ENCODE results near the gene BTF3. TPM values are rescaled to one million over a fixed set of nuclear protein-coding genes. Genes with fewer than 3 reads are reported as not detected.
"Not testable (repeated sequence)": the region's sequence is repeated elsewhere in the genome, so short reads cannot be mapped to it uniquely, and the experiment has no call there.

BTF3 gene
- total RNA-seq, 1 donor from 2014 or later: 458 TPM

DNA sequence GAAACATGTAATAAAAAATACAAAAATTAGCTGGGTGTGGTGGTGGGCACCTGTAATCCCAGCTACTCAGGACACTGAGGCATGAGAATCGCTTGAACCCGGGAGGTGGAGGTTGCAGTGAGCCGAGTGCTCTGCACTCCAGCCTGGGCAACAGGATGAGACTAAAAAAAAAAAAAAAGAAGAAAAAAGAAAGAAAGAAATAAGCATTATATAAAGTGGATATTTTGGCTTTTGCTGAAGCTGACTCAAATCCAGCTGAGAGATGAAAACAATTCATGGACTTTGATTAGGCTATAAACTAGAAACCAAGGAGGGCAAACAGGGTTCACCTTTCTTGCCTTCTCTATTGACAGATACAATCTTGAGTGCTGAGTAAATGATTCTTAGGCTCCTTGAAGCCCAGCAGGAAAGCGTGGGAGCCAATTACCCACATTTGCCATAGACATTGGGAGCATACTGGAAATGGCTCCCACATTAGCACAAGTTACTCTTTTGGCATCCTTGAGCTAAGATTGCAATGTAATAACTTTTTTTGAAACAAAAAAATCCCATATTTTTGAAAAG is 2.4 kb upstream of the BTF3 start:
- no peak overlapping the region for H3K9ac ChIP-seq (ENCODE audit: low read depth in 1 of 3, low read length in 3 of 3)
- peaks cover 0 to 4% (median 0%) of the 10 kb centered on the region in 3 donors for H3K27me3 ChIP-seq (ENCODE audit: control insufficient read depth in 3 of 3, insufficient read depth in 3 of 3, low read length in 3 of 3)
- H3K4me3 ChIP-seq (ENCODE audit: low read length in 3 of 3): no peak overlapping the region
- H3K36me3 ChIP-seq (ENCODE audit: control insufficient read depth in 3 of 3, insufficient read depth in 3 of 3, low read length in 3 of 3): peaks cover 0 to 2% (median under 1%) of the 10 kb centered on the region in 3 donors
- H3K9me3 ChIP-seq (ENCODE audit: control insufficient read depth in 3 of 3, low read length in 3 of 3): no peaks in the 10 kb centered on the region
- peaks cover 9 to 18% (median 15%) of the 10 kb centered on the region in 3 donors for H3K4me1 ChIP-seq (ENCODE audit: control insufficient read depth in 3 of 3, insufficient read depth in 3 of 3, low read length in 3 of 3)
- no peak overlapping the region for H3K27ac ChIP-seq (ENCODE audit: low read depth, low read length)

DNA sequence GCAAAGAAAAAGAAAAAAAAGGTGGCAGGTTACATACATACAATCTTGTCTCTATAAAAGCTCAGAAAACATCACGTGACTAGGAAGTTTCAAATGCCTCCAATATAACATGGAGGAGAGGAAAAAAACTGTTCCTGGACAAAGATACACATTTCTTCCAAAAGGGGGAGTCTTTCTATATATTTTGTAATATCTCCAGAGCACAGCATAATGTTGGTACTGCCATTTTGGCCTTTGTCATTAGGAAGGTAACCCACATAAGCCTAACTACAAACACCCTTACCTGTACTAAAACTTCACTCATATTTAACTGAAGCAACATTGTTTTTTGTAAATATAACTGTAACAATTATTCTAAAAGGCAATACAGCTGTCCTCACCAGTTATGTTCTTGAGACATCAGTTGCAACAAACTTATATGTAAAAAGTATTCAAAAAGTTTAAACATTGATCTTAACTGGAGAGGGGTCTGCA is 1.2 kb upstream of the BTF3 start:
- Histone ChIP-seq H3K4me1 (ENCODE audit: control insufficient read depth in 3 of 3, insufficient read depth in 3 of 3, low read length in 3 of 3) (peaks cover 9 to 18% (median 15%) of the 10 kb centered on the region in 3 donors), H3K27ac (ENCODE audit: low read depth, low read length) (no peak overlapping the region), H3K27me3 (ENCODE audit: control insufficient read depth in 3 of 3, insufficient read depth in 3 of 3, low read length in 3 of 3) (peaks cover 0 to 4% (median 0%) of the 10 kb centered on the region in 3 donors), H3K4me3 (ENCODE audit: low read length in 3 of 3) (peak overlapping the region in 1 of 3 donors; percentile 87), H3K9ac (ENCODE audit: low read depth in 1 of 3, low read length in 3 of 3) (no peak overlapping the region), H3K36me3 (ENCODE audit: control insufficient read depth in 3 of 3, insufficient read depth in 3 of 3, low read length in 3 of 3) (peaks cover 2 to 8% (median 3%) of the 10 kb centered on the region in 3 donors), H3K9me3 (ENCODE audit: control insufficient read depth in 3 of 3, low read length in 3 of 3) (no peaks in the 10 kb centered on the region)

DNA sequence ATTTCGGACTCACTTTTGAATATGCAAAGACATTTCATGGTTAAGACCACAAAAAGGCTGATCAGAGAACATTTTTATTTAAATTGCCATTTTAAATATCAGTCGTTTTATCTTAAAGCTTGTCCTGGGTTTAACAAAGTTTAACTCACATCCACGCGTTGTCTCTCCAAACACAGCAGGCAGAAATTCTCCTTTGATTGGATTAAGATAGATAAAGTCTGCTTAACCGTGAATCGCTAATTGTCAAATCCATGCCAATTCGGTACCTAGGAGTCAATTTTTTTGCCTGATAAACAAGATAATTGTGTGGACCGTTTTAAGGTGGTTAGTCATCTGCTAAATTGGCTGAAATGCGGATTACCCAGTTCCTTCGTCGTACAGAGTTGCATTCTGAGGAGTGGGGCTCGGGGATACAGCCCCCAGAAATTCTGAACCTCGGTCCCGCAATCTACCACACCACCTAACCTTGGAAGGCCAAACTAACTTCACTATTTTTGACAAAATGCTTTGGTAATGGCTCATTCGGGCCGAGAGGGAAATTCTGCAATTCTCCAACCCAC is 665 bp upstream of the BTF3 start:
- Histone ChIP-seq H3K4me3 (ENCODE audit: low read length in 3 of 3) (peak overlapping the region; percentile 87 to 97 (median 96)), H3K9me3 (ENCODE audit: control insufficient read depth in 3 of 3, low read length in 3 of 3) (no peaks in the 10 kb centered on the region), H3K36me3 (ENCODE audit: control insufficient read depth in 3 of 3, insufficient read depth in 3 of 3, low read length in 3 of 3) (peaks cover 3 to 13% (median 3%) of the 10 kb centered on the region in 3 donors), H3K27me3 (ENCODE audit: control insufficient read depth in 3 of 3, insufficient read depth in 3 of 3, low read length in 3 of 3) (no peaks in the 10 kb centered on the region), H3K27ac (ENCODE audit: low read depth, low read length) (peak overlapping the region; percentile 93), H3K9ac (ENCODE audit: low read depth in 1 of 3, low read length in 3 of 3) (peak overlapping the region; percentile 98 to 99 (median 99)), H3K4me1 (ENCODE audit: control insufficient read depth in 3 of 3, insufficient read depth in 3 of 3, low read length in 3 of 3) (peaks cover 9 to 18% (median 15%) of the 10 kb centered on the region in 3 donors)

DNA sequence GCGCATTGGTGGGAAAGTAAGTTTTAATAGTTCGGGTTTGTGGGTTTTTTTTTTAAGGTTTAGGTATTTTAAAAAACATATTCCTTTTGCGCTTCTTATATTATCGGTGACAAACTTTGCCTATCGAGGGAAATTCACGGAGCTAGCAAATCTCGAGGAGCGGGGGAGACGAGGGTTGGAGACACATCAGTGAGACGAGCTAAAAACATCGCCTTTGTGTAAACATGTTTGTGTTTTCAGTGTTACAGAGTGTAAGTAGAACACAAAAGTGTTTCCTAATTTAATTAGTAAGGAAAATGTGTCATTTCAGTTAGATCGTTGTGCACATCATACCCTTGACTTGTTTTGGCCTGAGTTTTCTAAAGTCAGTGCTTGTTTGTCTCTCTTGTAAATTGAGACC is 945 bp downstream of the BTF3 start:
- Histone ChIP-seq H3K27ac (ENCODE audit: low read depth, low read length) (no peak overlapping the region), H3K4me3 (ENCODE audit: low read length in 3 of 3) (peak overlapping the region; percentile 87 to 97 (median 96)), H3K36me3 (ENCODE audit: control insufficient read depth in 3 of 3, insufficient read depth in 3 of 3, low read length in 3 of 3) (peaks cover 14 to 28% (median 19%) of the 10 kb centered on the region in 3 donors), H3K27me3 (ENCODE audit: control insufficient read depth in 3 of 3, insufficient read depth in 3 of 3, low read length in 3 of 3) (no peaks in the 10 kb centered on the region), H3K4me1 (ENCODE audit: control insufficient read depth in 3 of 3, insufficient read depth in 3 of 3, low read length in 3 of 3) (peaks cover 9 to 18% (median 15%) of the 10 kb centered on the region in 3 donors), H3K9me3 (ENCODE audit: control insufficient read depth in 3 of 3, low read length in 3 of 3) (no peaks in the 10 kb centered on the region), H3K9ac (ENCODE audit: low read depth in 1 of 3, low read length in 3 of 3) (peak overlapping the region; percentile 98 to 99 (median 99))

DNA sequence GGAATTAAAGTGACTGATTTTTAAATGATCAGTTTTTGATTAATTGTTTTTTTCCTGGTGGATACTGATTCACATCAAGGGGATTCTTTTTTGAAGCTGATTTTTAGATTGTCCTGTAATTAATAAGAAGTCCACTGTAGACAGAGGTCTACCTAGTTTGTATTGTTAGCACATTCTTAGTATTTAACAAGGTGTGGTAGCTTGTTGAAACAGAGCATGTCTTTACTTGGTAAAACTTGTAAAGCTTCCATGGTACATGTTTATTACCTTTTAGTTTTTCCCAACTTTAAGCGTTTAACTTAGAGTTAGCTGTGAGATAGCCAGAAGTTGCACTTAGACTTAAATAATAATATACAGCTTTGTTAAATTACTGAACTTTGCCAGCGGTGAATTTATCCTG is 1.5 kb downstream of the BTF3 start:
- peaks cover 16 to 34% (median 25%) of the 10 kb centered on the region in 3 donors for H3K36me3 ChIP-seq (ENCODE audit: control insufficient read depth in 3 of 3, insufficient read depth in 3 of 3, low read length in 3 of 3)
- no peak overlapping the region for H3K27ac ChIP-seq (ENCODE audit: low read depth, low read length)
- peaks cover 9 to 18% (median 15%) of the 10 kb centered on the region in 3 donors for H3K4me1 ChIP-seq (ENCODE audit: control insufficient read depth in 3 of 3, insufficient read depth in 3 of 3, low read length in 3 of 3)
- no peaks in the 10 kb centered on the region for H3K9me3 ChIP-seq (ENCODE audit: control insufficient read depth in 3 of 3, low read length in 3 of 3)
- peak overlapping the region; percentile 98 to 99 (median 99) for H3K9ac ChIP-seq (ENCODE audit: low read depth in 1 of 3, low read length in 3 of 3)
- H3K27me3 ChIP-seq (ENCODE audit: control insufficient read depth in 3 of 3, insufficient read depth in 3 of 3, low read length in 3 of 3): no peaks in the 10 kb centered on the region
- peak overlapping the region; percentile 28 to 96 (median 87) for H3K4me3 ChIP-seq (ENCODE audit: low read length in 3 of 3)

DNA sequence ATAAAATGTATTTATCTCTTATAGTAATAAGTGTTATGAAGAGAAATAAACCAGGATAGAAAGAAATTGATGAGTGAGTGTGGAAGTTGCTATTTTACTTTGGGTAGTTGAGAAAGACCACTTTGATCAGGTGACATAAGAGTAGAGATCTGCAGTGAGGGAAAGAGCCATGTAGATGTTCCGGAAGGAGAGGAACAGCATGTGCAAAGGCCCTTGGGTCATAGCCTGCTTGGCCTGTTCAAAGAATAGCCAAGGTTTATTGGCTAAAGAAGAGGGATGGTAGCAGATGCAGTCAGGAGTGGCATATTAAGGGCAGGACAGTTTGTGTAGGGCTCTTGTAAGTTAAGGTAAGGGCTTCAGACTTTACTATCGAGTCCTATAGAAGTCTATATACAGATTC is 3.2 kb downstream of the BTF3 start:
- Histone ChIP-seq H3K27ac (ENCODE audit: low read depth, low read length) (no peak overlapping the region), H3K4me1 (ENCODE audit: control insufficient read depth in 3 of 3, insufficient read depth in 3 of 3, low read length in 3 of 3) (peaks cover 9 to 18% (median 15%) of the 10 kb centered on the region in 3 donors), H3K9ac (ENCODE audit: low read depth in 1 of 3, low read length in 3 of 3) (no peak overlapping the region), H3K9me3 (ENCODE audit: control insufficient read depth in 3 of 3, low read length in 3 of 3) (no peaks in the 10 kb centered on the region), H3K27me3 (ENCODE audit: control insufficient read depth in 3 of 3, insufficient read depth in 3 of 3, low read length in 3 of 3) (no peaks in the 10 kb centered on the region), H3K4me3 (ENCODE audit: low read length in 3 of 3) (no peak overlapping the region), H3K36me3 (ENCODE audit: control insufficient read depth in 3 of 3, insufficient read depth in 3 of 3, low read length in 3 of 3) (peaks cover 19 to 46% (median 38%) of the 10 kb centered on the region in 3 donors)

DNA sequence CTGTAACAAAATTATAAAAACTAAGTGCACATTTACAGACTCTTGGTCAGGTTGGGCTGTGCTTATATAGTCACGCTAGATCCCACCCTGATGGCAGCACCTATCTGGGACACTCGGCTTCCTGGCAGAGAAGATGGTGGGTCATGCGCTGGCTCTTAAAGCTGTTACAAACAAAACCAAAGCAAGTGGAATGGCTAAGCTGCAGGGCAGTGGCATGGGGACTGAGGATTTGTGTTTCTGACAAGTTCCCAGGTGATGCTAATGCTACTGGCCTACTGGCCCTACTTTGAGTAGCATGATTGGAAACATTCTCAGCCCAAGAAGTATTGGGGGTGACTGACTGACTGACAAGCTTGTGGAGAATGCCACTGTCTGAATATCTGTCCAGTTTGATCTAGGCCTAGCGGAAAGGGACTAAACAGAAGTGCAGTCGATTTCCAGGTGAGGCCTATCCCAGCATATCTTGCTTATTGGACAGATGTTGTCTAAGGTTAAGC is 8.3 kb downstream of the BTF3 start:
- Histone ChIP-seq H3K27me3 (ENCODE audit: control insufficient read depth in 3 of 3, insufficient read depth in 3 of 3, low read length in 3 of 3) (no peaks in the 10 kb centered on the region), H3K4me3 (ENCODE audit: low read length in 3 of 3) (no peak overlapping the region), H3K36me3 (ENCODE audit: control insufficient read depth in 3 of 3, insufficient read depth in 3 of 3, low read length in 3 of 3) (peaks cover 17 to 42% (median 39%) of the 10 kb centered on the region in 3 donors), H3K27ac (ENCODE audit: low read depth, low read length) (no peak overlapping the region), H3K9ac (ENCODE audit: low read depth in 1 of 3, low read length in 3 of 3) (no peak overlapping the region), H3K4me1 (ENCODE audit: control insufficient read depth in 3 of 3, insufficient read depth in 3 of 3, low read length in 3 of 3) (no peaks in the 10 kb centered on the region), H3K9me3 (ENCODE audit: control insufficient read depth in 3 of 3, low read length in 3 of 3) (no peaks in the 10 kb centered on the region)

DNA sequence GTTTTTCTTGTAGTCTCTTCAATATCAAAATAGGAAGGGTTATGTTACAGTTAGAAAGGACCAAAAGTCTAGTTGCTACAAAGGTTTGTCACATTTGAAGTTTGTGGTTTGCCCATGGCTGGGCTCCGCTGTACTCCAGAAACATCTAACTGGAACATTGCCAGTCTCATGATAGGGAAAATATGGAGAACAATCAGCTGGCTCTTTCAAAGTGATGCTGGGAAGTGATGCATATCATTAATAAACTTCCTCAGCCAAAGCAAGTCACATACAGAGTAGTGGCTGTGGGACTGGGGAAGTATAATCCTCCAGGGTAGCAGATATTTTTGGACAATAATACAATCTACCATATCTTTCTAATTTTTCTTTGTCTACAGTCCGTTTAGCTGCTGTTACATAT is 8.8 kb downstream of the BTF3 start:
- Histone ChIP-seq H3K27ac (ENCODE audit: low read depth, low read length) (no peak overlapping the region), H3K9me3 (ENCODE audit: control insufficient read depth in 3 of 3, low read length in 3 of 3) (no peaks in the 10 kb centered on the region), H3K36me3 (ENCODE audit: control insufficient read depth in 3 of 3, insufficient read depth in 3 of 3, low read length in 3 of 3) (peaks cover 16 to 41% (median 39%) of the 10 kb centered on the region in 3 donors), H3K4me3 (ENCODE audit: low read length in 3 of 3) (no peak overlapping the region), H3K9ac (ENCODE audit: low read depth in 1 of 3, low read length in 3 of 3) (no peak overlapping the region), H3K27me3 (ENCODE audit: control insufficient read depth in 3 of 3, insufficient read depth in 3 of 3, low read length in 3 of 3) (no peaks in the 10 kb centered on the region), H3K4me1 (ENCODE audit: control insufficient read depth in 3 of 3, insufficient read depth in 3 of 3, low read length in 3 of 3) (no peaks in the 10 kb centered on the region)

DNA sequence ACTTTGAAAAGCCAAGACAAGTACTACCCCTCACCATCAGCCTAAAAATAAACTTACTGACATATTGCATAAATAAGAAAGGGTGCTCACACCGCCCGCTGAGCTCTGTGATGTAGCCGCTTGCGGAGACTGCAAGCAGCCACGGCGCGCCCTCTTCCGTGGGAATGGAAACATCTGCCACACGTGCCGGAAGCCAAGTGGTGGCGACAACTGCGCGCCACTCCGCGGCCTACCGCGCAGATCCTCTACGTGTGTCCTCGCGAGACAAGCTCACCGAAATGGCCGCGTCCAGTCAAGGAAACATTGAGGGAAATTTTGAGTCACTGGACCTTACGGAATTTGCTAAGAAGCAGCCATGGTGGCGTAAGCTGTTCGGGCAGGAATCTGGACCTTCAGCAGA is 10.3 kb downstream of the BTF3 start:
- H3K27ac ChIP-seq (ENCODE audit: low read depth, low read length); H3K4me1 ChIP-seq (ENCODE audit: control insufficient read depth in 3 of 3, insufficient read depth in 3 of 3, low read length in 3 of 3); H3K9me3 ChIP-seq (ENCODE audit: control insufficient read depth in 3 of 3, low read length in 3 of 3); H3K9ac ChIP-seq (ENCODE audit: low read depth in 1 of 3, low read length in 3 of 3); H3K4me3 ChIP-seq (ENCODE audit: low read length in 3 of 3); H3K27me3 ChIP-seq (ENCODE audit: control insufficient read depth in 3 of 3, insufficient read depth in 3 of 3, low read length in 3 of 3): not testable (repeated sequence)
- H3K36me3 ChIP-seq (ENCODE audit: control insufficient read depth in 3 of 3, insufficient read depth in 3 of 3, low read length in 3 of 3): peaks cover 8 to 28% (median 28%) of the 10 kb centered on the region in 3 donors

DNA sequence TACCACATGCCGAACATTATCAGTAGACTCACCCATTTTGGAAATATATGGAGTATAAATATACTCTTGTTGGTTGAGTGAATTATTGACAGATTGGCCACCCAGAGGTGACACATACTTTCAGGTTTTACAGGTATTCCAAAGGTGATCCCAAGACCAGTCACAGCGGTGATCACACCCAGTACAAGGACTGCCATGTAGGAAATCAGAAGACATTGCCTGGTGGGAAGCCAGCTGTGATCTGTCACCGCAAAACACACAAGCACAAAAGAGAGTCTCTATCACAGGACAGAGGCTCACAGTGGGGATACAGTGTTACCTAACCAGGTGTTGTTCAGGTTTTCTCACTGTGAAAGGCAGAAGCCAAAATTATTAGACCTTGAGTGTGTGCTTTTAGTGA is 15.8 kb downstream of the BTF3 start:
- H3K4me3 ChIP-seq (ENCODE audit: low read length in 3 of 3): no peak overlapping the region
- H3K36me3 ChIP-seq (ENCODE audit: control insufficient read depth in 3 of 3, insufficient read depth in 3 of 3, low read length in 3 of 3): no peaks in the 10 kb centered on the region
- H3K4me1 ChIP-seq (ENCODE audit: control insufficient read depth in 3 of 3, insufficient read depth in 3 of 3, low read length in 3 of 3): no peaks in the 10 kb centered on the region
- no peaks in the 10 kb centered on the region for H3K9me3 ChIP-seq (ENCODE audit: control insufficient read depth in 3 of 3, low read length in 3 of 3)
- H3K27ac ChIP-seq (ENCODE audit: low read depth, low read length): no peak overlapping the region
- no peak overlapping the region for H3K9ac ChIP-seq (ENCODE audit: low read depth in 1 of 3, low read length in 3 of 3)
- no peaks in the 10 kb centered on the region for H3K27me3 ChIP-seq (ENCODE audit: control insufficient read depth in 3 of 3, insufficient read depth in 3 of 3, low read length in 3 of 3)

Data from skeletal muscle tissue (tissue), 4 donors.